Hepatocyte (in vitro differentiated cells): ENCODE data around the gene PGAP3. TPM values are rescaled to one million over a fixed set of nuclear protein-coding genes. Genes with fewer than 3 reads are reported as not detected.

Experiments used
- DNase-seq: peaks from one replicate; pipeline ENCODE4 v3.0.0-alpha.2; 2016; ENCODE audit warnings: low spot score
- H2AFZ ChIP-seq: fragments of 200-600 bp; sonication (generic); 2 replicates; pipeline ENCODE4 v1.6.0; 2016; ENCODE audit warnings: antibody characterized with exemption, mild to moderate bottlenecking
- H3K27ac ChIP-seq: fragments of 200-600 bp; sonication (generic); 2 replicates; pipeline ENCODE4 v1.5.1; 2016; ENCODE audit warnings: mild to moderate bottlenecking
- H3K27me3 ChIP-seq: fragments of 200-600 bp; sonication (generic); 2 replicates; pipeline ENCODE4 v1.6.1; 2016
- H3K36me3 ChIP-seq: fragments of 200-600 bp; sonication (generic); replicated peaks from 2 replicates; pipeline ENCODE4 v1.5.1; 2016; ENCODE audit warnings: low read depth; ENCODE audit not compliant: insufficient read depth
- H3K4me1 ChIP-seq: fragments of 200-600 bp; sonication (generic); 2 replicates; pipeline ENCODE4 v1.5.1; 2016; ENCODE audit warnings: mild to moderate bottlenecking, moderate library complexity; ENCODE audit not compliant: insufficient read depth
- H3K4me2 ChIP-seq: fragments of 200-600 bp; sonication (generic); 2 replicates; pipeline ENCODE4 v1.6.0; 2016
- H3K4me3 ChIP-seq: fragments of 200-600 bp; sonication (generic); 2 replicates; pipeline ENCODE4 v1.5.1; 2016; ENCODE audit warnings: mild to moderate bottlenecking
- H3K79me2 ChIP-seq: fragments of 200-600 bp; sonication (generic); 2 replicates; pipeline ENCODE4 v1.6.0; 2017; ENCODE audit warnings: mild to moderate bottlenecking
- H3K9me2 ChIP-seq: fragments of 200-600 bp; sonication (generic); replicated peaks from 2 replicates; pipeline ENCODE4 v1.6.0; 2017; ENCODE audit warnings: mild to moderate bottlenecking; ENCODE audit not compliant: insufficient read depth
- H3K9me3 ChIP-seq: fragments of 200-600 bp; sonication (generic); 2 replicates; pipeline ENCODE4 v1.5.1; 2016; ENCODE audit warnings: low read depth, mild to moderate bottlenecking
- H4K20me1 ChIP-seq: fragments of 200-600 bp; sonication (generic); 2 replicates; pipeline ENCODE4 v1.6.0; 2016; ENCODE audit warnings: mild to moderate bottlenecking; ENCODE audit not compliant: insufficient read depth, poor library complexity, severe bottlenecking
- CTCF ChIP-seq: fragments of 200-600 bp; sonication (generic); IDR thresholded peaks from 2 replicates; pipeline ENCODE4 v1.5.1; 2016; ENCODE audit warnings: antibody characterized with exemption, mild to moderate bottlenecking; ENCODE audit not compliant: poor library complexity
- EZH2 ChIP-seq: fragments of 200-600 bp; sonication (generic); IDR thresholded peaks from 2 replicates; pipeline ENCODE4 v1.6.1; 2016; ENCODE audit warnings: antibody characterized with exemption, mild to moderate bottlenecking, borderline replicate concordance
- EZH2phosphoT487 ChIP-seq: fragments of 200-600 bp; sonication (generic); IDR thresholded peaks from one replicate; pipeline ENCODE4 v1.6.1; 2018; ENCODE audit warnings: antibody characterized with exemption, mild to moderate bottlenecking, low read depth, moderate library complexity; ENCODE audit not compliant: unreplicated experiment, severe bottlenecking
- WGBS: methylation state at CpG from one replicate; pipeline ENCODE4 v1.1.6; 2016; ENCODE audit warnings: low lambda C conversion rate; ENCODE audit errors: missing lambda C conversion rate; 5-methylcytosine and 5-hydroxymethylcytosine counted together
- polyA plus RNA-seq: library from polyadenylated mRNA; unstranded; fragments of >200 nt; fragmentation: Nextera tagmentation; extraction: Ambion mirVana; gene quantifications from 2 replicates; pipeline ENCODE4 v1.2.1, GENCODE V29; 2016
- total RNA-seq: library from RNA; depleted of rRNA; stranded (reverse); fragments of >200 nt; gene quantifications from 2 replicates; pipeline ENCODE4 v1.2.3, GENCODE V29; 2014

PGAP3 gene
- total and polyA plus RNA-seq, 2 experiments from 2014 or later: 33.0 to 35.4 TPM

GRCh38 chr17:39719563-39720355, 31.9 kb upstream of the PGAP3 start:
- Histone ChIP-seq H3K4me2 (no peak overlapping the region), H3K4me3 (no peak overlapping the region), H2AFZ (no peak overlapping the region), H3K27ac (no peak overlapping the region), H3K36me3 (no peaks in the 10 kb centered on the region), H3K79me2 (no peaks in the 10 kb centered on the region), H3K9me2 (no peaks in the 10 kb centered on the region), H3K27me3 (no peaks in the 10 kb centered on the region), H4K20me1 (no peaks in the 10 kb centered on the region), H3K9me3 (no peaks in the 10 kb centered on the region), H3K4me1 (no peaks in the 10 kb centered on the region)
- 98% methylated on average over 7 of the region's 7 CpGs for WGBS
- no peak for DNase-seq
- TF ChIP-seq EZH2phosphoT487: no peak
- no peak for TF ChIP-seq CTCF
- no peak for TF ChIP-seq EZH2

- Histone ChIP-seq H3K27ac (no peak overlapping the region), H3K9me3 (no peaks in the 10 kb centered on the region), H3K4me2 (no peak overlapping the region), H3K36me3 (no peaks in the 10 kb centered on the region), H3K79me2 (no peaks in the 10 kb centered on the region), H4K20me1 (no peaks in the 10 kb centered on the region), H3K27me3 (no peaks in the 10 kb centered on the region), H2AFZ (no peak overlapping the region), H3K9me2 (no peaks in the 10 kb centered on the region), H3K4me1 (no peaks in the 10 kb centered on the region), H3K4me3 (no peak overlapping the region)
- WGBS: 97% methylated on average over 6 of the region's 6 CpGs
- no peak for TF ChIP-seq EZH2
- no peak for TF ChIP-seq CTCF
- no peak for TF ChIP-seq EZH2phosphoT487
- DNase-seq: no peak
Measured at GRCh38 chr17:39717660-39718059, 29.8 kb upstream of the PGAP3 start.

GRCh38 chr17:39716879-39717536, 29.2 kb upstream of the PGAP3 start:
- Histone ChIP-seq H3K27me3 (no peaks in the 10 kb centered on the region), H3K27ac (no peak overlapping the region), H3K4me1 (no peaks in the 10 kb centered on the region), H4K20me1 (no peaks in the 10 kb centered on the region), H3K79me2 (no peaks in the 10 kb centered on the region), H3K9me2 (no peaks in the 10 kb centered on the region), H3K9me3 (no peaks in the 10 kb centered on the region), H2AFZ (no peak overlapping the region), H3K4me2 (no peak overlapping the region), H3K36me3 (no peaks in the 10 kb centered on the region), H3K4me3 (no peak overlapping the region)
- no peak for TF ChIP-seq EZH2
- no peak for TF ChIP-seq EZH2phosphoT487
- TF ChIP-seq CTCF: no peak
- WGBS: 92% methylated on average over 11 of the region's 11 CpGs
- no peak for DNase-seq
